GM18519 (cell line): ENCODE results near the gene DDIT3.
"Not testable (repeated sequence)": the region's sequence is repeated elsewhere in the genome, so short reads cannot be mapped to it uniquely, and the experiment has no call there.

Source experiments
- ATAC-seq: cut with Tn5 transposase; IDR thresholded peaks from one replicate; pipeline ENCODE4 v1.9.1; 2021; ENCODE audit warnings: mild to moderate bottlenecking, moderate library complexity; ENCODE audit not compliant: unreplicated experiment, low FRiP score

The DDIT3 gene

DNA sequence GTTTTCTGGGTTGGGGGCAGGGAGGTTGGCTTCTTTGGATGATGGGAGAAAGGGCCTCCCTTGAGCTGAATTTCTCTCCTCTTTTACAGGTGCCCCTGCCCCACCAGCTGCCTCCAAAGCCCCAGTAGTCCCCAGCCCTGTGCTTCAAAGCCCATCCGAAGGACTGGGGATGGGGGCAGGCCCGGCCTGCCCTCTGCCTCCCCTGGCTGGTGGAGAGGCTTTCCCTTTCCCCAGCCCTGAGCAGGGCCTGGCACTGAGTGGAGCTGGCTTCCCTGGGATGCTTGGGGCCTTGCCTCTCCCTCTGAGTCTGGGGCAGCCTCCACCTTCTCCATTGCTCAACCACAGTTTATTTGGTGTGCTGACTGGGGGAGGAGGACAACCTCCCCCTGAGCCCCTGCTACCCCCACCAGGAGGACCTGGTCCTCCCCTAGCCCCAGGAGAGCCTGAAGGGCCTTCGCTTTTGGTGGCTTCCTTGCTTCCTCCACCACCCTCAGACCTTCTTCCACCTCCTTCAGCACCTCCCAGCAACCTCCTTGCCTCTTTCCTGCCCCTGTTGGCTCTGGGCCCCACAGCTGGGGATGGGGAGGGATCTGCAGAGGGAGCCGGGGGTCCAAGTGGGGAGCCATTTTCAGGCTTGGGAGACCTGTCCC lies 6.3 kb upstream of the DDIT3 start:
- ATAC-seq: no peak

DNA sequence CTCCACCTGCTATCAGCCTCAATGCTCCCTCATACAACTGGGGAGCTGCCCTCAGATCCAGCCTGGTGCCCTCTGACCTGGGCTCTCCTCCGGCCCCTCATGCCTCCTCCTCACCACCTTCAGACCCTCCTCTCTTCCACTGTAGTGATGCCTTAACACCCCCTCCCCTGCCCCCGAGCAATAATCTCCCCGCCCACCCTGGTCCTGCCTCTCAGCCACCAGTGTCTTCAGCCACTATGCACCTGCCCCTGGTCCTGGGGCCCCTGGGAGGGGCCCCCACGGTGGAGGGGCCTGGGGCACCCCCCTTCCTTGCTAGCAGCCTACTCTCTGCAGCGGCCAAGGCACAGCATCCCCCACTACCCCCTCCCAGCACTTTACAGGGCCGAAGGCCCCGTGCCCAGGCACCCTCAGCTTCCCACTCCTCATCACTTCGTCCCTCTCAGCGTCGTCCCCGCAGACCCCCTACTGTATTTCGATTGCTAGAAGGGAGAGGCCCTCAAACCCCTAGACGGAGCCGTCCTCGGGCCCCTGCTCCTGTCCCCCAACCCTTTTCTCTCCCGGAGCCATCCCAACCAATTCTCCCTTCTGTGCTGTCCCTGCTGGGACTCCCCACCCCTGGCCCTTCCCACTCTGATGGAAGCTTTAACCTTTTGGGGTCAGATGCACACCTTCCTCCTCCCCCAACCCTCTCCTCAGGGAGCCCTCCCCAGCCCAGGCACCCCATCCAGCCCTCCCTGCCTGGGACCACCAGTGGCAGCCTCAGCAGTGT lies 5.5 kb upstream of the DDIT3 start:
- no peak for ATAC-seq

DNA sequence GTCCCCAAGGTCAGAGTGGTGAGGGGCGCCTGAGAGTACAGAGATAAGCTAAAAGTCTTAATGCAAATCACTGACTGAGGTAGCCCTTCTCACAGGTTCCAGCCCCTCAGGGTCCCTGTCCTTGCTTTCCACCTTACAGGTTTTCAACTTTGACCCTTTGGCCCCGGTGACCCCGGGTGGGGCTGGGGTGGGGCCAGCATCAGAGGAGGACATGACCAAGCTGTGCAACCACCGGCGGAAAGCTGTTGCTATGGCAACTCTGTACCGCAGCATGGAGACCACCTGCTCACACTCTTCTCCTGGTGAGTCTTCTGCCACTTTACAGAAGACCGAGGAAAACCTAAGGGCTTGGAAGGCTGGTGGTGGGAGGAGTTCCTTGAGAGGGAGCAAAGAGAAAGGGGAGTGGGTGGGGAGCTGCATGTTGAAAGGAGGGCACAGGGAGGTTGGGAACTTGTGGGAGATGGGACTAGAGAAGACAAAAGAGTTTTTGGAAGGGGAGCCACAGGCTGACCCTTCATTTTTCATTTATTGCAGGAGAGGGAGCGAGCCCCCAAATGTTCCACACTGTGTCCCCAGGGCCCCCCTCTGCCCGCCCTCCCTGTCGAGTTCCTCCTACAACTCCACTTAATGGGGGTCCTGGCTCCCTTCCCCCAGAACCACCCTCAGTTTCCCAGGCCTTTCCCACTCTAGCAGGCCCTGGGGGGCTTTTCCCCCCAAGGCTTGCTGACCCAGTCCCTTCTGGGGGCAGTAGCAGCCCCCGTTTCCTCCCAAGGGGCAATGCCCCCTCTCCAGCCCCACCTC lies 4.7 kb upstream of the DDIT3 start:
- ATAC-seq: no peak

DNA sequence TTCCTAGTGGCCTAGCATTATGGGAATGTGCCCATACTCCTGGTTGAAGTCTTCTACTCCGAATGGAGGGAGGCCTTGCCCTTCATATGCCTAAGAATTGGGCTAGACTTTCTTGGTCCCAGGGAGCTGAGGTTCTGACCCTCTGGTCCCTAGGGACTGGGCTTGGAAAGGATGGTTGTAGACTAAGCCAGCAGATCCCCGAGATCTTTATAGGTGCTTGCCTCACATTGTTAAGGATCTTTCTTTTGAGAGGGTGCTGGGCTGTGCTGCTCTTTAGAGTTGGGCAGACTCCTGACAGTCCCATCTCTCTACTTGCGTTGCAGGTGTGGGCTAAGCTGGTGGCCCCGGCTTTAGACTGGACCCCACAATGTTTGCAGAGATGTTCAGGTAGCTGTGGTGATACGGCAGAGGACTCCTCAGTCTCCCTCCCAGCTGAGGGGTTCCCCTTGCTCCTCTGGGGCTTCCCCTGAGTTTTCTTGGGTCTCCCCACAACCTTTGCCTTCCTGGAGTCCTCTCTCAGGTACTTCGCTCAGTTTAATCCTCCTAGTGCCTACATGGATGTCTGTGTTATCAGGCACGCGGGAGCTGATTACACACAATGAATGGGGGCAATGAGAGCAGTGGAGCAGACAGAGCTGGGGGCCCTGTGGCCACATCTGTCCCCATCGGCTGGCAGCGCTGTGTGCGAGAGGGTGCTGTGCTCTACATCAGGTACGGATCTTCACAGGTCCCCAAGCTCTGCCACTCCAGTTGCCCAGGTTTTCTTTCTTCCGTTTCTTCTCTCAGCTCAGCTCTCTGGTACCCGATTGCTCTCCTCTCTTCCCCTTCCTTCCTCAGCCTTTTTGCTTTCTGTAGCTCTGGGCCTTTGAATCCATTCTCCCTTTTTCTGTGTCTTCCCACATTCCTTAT lies 3.6 kb upstream of the DDIT3 start:
- no peak for ATAC-seq

DNA sequence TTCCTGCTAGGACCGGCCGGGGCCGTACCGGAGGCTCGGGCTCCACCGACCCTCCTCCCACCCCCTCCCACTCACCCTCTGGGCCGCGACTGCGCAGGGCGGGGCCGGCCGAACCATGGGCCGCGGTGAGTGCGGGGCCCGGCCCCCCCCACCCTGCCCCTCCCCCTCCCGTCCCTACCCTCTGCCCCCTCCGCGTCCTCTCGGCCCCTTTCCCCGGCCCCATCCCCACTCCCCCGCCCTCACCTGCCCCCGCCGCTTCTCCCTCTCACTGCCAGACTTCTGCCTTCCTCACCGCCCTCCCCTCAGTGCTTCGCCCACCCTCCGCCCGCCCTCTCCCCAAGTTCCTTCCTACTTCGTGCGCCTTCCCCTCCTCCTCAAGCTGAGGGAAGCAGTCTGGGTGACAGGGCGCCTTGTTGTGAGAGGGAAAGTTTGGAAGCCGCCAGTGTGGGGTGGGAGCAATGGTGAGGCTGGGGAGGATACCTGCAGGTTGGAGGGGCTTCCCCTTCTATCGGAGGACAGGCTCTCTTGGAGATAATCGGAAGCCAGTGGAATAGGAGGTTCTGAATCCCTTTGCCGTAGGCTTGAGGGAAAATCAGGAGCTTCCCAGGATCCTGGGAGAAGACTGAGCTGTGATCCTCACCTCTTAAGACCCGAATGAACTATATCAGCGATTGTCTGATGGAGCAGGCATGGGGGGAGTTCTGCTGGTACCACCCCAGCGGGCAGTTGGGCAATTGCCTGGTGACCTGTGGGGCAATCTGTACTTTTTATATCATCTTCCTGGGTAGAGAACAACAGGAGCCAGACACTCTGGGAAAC lies 2.8 kb upstream of the DDIT3 start:
- ATAC-seq: no peak

DNA sequence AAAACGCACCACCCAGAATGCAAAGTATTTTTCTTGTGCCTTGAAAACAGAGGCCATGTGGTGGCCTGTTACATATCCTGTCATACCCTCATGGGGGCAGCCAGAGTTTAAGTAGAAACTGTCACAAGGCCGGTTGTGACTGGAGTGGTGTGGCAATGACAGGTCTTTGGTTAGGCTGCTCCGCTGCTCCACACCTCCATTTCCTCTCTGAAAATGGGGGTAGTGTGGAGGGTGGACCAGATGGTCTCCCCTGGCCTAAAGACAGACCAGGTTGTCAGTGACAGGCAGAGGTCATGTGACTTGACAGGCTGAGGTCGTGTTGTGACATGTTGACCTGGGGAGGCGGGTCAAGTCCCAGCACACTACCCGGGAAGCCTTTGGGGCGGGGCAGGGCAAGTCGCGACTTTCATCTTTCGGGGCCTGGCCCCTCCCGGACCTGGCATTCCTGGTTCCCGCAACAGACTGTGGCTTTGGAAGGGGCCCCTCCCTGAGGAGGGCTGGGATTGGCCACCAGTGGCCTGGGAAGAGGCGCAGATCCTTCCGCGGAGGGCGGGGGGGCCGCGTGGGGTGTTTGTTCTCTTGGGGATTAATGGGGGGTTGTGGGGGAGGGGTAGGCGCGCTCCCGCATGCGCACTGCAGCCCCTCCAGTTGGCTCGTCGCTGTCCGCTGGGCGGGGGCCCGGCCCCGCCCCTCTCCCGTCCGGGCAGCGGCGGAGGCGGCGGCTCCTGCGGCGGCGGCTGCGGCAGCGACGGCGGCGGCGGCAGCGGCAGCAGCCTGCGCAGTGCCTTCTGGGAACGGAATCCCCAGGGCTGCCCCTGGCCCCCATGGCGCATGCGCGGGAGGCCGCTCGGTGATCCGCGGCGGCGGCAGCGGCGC lies 1.9 kb upstream of the DDIT3 start, which contains the start of gene MBD6:
Gene MBD6 (plus strand): TSS at position 814 of the 876 bp plus-strand sequence. CDS start 1,480 bp downstream, outside the sequence.
- peak; percentile 26 for ATAC-seq

DNA sequence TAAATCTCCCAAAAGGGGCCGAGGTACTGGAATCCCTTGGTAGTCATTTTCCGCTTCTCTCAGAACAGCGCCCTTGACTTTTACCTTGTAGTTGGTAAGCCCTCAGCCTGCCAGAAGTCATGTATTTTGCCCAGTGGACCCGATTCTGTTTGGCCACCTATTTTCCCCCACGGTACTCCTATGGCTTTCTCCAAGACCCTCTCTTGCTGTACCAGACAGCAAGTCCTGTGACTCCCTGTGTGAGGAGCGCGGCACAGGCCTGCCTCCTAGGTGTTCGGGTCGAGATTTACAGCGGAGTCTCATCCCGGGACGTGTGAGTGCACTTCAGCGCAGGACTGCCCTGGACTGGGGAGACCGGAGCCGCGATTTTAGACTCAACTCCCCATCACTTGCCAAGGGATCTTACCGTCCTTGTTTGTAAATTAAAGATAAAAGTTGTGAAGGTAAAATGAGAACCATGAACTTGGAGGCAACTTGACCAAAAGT lies 1.3 kb upstream of the DDIT3 start:
- no peak for ATAC-seq

DNA sequence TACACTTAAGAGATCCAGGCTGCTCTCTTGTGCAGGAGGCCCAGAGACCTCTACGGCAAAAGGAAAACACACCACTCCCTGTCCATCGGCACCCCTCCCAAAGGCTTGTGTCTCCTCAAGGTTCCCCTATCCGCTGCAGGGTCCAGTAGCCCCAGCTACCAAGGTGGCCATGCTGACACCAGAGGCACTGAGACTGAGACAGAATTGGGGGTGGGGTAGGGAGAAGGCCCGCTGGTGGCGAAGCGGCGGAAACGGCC lies 590 bp downstream of the DDIT3 start:
- no peak for ATAC-seq

DNA sequence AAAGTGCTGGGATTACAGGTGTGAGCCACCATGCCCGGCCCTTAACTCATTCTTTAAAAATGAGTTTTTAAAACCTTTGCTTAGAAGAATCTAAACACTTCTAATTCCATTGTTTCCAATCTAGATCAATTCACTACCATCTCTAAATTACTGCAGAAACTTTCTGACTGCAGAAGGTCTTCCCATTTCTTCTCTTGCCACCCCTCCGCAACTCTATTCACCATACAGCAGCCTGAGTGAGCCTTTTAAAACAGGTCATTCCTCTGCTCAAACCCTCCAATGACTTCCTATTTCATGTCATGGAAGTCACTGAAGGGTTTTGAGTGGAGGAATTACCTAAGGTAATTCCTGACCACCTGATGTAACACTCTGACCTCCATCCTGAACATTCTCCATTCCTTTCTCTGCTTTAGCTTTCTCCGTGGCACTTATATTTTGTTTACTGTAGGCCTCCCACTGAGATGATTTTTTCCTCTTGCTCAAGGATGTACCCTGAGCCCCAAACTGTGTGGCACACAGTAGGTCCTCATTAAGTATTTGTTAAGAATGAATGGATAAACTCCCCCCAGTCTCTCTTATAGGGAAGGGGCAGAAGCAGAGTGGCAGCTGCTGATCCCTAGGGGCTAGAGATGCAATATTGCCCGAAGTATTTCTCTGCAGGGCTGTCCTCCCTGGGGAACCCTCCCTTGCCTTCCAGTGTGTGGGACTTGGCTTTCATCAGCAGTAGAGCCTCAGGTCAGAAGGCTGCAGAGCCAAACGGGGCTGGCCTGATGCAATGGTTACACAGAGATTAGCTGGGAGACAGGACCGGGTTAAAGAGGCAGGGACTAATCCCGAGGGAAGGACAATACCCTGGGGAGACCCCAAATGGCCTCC lies 1.2 kb downstream of the DDIT3 start:
- ATAC-seq: no peak

DNA sequence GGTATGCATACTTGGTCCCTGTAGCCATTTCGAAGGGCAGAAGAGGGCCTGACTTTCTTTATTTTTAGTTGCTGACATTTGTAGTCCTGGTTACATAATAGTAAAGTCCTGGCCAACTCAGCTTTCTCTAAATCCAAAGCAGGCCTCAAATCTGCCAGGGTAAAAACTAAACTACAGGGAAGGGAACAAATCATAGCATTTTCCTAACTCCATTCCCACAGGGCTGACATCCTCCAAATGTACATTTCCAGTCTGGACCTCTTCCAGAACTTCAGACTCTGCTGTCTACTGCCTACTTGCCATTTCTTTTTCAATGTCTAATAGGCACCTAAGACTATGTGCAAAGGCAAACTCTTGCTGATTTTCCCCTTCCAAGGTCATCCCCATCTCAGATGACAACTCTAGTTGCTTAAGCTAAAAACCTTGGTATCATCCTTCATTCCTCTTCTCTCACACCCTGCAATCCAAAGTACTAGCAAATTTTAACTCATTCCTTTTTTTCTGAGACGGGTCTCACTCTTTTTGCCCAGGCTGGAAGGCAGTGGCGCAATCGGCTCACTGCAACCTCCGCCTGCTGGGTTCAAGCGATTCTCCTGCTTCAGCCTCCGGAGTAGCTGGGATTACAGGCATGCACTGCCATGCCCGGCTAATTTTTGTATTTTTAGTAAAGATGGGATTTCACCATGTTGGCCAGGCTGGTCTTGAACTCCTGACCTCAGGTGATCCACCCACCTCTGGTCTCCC lies 2.0 kb downstream of the DDIT3 start:
- no peak for ATAC-seq

DNA sequence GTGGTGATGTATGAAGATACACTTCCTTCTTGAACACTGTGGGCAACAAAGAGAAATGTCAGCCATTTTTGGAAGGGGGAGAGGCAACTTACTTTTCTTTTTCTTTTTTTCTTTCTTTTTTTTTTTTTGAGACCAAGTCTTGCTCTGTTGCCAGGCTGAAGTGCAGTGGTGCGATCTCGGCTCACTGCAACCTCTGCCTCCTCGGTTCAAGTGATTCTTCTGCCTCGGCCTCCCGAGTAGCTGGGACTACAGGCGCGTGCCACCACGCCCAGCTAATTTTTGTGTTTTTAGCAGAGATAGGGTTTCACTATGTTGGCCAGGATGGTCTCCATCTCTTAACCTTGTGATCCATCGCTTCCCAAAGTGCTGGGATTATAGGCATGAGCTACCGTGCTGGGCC lies 2.6 kb downstream of the DDIT3 start:
- not testable (repeated sequence) for ATAC-seq

DNA sequence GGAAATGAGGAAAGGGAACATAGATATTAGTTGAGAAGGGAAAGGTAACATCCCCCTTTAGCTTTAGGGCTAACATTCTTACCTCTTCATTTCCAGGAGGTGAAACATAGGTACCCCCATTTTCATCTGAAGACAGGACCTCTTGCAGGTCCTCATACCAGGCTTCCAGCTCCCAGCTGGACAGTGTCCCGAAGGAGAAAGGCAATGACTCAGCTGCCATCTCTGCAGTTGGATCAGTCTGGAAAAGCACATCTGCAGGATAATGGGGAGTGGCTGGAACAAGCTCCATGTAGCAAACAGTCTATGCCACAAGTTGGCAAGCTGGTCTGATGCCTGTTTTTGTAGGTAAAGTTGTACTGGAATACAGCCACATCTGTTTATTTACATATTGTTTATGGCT lies 3.1 kb downstream of the DDIT3 start:
- no peak for ATAC-seq

DNA sequence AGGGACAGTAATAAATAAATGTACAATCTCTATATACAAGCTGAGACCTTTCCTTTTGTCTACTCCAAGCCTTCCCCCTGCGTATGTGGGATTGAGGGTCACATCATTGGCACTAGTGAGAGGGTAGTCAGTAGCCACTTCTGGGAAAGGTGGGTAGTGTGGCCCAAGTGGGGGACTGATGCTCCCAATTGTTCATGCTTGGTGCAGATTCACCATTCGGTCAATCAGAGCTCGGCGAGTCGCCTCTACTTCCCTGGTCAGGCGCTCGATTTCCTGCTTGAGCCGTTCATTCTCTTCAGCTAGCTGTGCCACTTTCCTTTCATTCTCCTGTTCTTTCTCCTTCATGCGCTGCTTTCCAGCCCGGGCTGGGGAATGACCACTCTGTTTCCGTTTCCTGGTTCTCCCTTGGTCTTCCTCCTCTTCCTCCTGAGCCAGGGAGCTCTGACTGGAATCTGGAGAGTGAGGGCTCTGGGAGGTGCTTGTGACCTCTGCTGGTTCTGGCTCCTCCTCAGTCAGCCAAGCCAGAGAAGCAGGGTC lies 3.6 kb downstream of the DDIT3 start:
- no peak for ATAC-seq

DNA sequence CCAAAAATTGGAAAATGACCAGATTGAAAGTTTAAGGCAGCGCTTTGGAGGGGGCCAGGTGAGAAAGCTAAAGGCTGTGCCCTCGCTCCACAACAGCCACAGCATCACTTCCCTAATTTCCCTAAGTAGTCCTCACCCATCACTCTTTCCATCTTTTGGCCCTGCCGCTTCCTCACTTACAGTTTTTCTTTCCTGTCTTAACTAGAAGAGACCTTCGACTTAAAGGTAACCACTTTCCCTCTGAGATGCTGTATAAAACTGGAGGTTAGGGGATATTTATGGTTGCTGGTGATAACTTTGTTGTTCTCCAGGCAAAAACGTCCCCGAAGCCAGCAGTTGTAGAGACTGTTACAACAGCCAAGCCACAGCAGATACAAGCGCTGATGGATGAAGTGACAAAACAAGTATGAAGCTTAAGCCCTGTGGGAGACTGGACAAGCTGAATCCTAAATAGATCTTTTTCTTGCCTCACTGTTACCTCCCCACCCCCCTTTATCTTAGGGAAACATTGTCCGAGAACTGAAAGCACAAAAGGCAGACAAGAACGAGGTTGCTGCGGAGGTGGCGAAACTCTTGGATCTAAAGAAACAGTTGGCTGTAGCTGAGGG lies 4.3 kb downstream of the DDIT3 start:
- ATAC-seq: no peak

DNA sequence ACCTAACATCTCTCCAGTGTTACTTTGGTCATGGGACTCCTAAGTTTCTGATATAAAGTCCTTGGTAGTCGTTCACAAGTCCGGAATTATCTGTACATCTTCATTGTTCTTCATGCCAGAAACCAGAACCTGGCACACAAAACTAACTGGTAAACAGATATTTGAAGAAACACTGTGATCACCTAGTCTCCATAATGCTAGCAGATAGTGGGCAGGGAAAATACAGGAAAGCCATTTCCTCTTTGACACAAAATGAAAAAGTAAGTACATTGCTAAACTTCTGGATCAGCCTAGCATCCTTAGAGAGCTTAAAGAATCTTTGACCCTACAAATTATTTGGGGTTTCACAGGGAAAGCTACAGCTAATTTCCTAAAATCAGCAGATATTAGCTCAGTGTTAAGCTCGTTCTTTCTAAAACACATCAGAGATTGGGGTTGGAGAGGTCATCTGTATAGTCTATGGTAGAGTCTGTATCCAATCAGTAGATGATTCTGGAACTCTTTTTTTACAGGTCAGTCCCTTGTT lies 4.8 kb downstream of the DDIT3 start:
- no peak for ATAC-seq
